ENCODE data around the gene MBD6. TPM values are rescaled to one million over a fixed set of nuclear protein-coding genes. Genes with fewer than 3 reads are reported as not detected.

MBD6 gene
- total and polyA plus RNA-seq, 2 of the 13 experiments (the other 11 are each of a cell fraction or from before 2014, with no cell fraction given), result 4.1 to 5.9 TPM

- WGBS (ENCODE audit: low lambda C conversion rate), result 88% methylated on average over 9 of the region's 10 CpGs
- Histone ChIP-seq H3K79me2 (ENCODE audit: insufficient read depth, low read length) (peaks cover 10% of the 10 kb centered on the region), H4K20me1 (ENCODE audit: insufficient read depth, low read length) (no peaks in the 10 kb centered on the region), H3K27ac (ENCODE audit: extremely low read length, insufficient read depth, low read length) (peak overlapping the region; percentile 99), H2AFZ (ENCODE audit: low read length) (no peak overlapping the region), H3K4me3 (replicated peaks in 1 of 3; ENCODE audit: insufficient read depth in 1 of 3, low read depth in 2 of 3, low read length in 3 of 3) (no peak overlapping the region), H3K27me3 (ENCODE audit: control insufficient read depth in 1 of 2, insufficient read depth in 2 of 2, low read length in 2 of 2) (no peaks in the 10 kb centered on the region), H3K9ac (ENCODE audit: insufficient read depth, low read depth, low read length) (no peak overlapping the region), H3K9me3 (ENCODE audit: low read length) (no peaks in the 10 kb centered on the region), H3K4me2 (ENCODE audit: low read depth, low read length) (no peak overlapping the region), H3K36me3 (replicated peaks in 1 of 2; ENCODE audit: control insufficient read depth in 1 of 2, insufficient read depth in 2 of 2, low read length in 2 of 2) (no peaks in the 10 kb centered on the region; a peak in 1 of 5 replicates), H3K4me1 (ENCODE audit: insufficient read depth, low read length) (peaks cover 59% of the 10 kb centered on the region)
- ChIA-PET CTCF (ENCODE audit: low intra/inter-chr PET ratio, low total read pairs) (no interaction called here), POLR2A (interaction anchor here (1.2 to 4.4 kb wide), 9 partner anchors 14 to 86 kb away, joined by 3 to 40 read pairs (median 16); partner anchors contain the start of genes ARHGEF25, DCTN2, DDIT3 and MBD6)
- FAIRE-seq (no peak), DNase-seq (ENCODE audit: low spot score) (no peak), ATAC-seq (no peak)
- no TSS peak for BruUV-seq (replicated peaks)
- in situ Hi-C loops (cut with HindIII; ENCODE audit: extremely low pct_ligation_motif_present, low pct_unique_long_range_greater_than_20kb) (no loop called here), intact Hi-C loops (cut with micrococcal nuclease; ENCODE audit: unreplicated experiment) (no loop called here)
- TF ChIP-seq ZNF282 (IDR thresholded peaks at IDR 0.05; ENCODE audit: partially characterized antibody), result no peak
- TF ChIP-seq, protein P1, sequence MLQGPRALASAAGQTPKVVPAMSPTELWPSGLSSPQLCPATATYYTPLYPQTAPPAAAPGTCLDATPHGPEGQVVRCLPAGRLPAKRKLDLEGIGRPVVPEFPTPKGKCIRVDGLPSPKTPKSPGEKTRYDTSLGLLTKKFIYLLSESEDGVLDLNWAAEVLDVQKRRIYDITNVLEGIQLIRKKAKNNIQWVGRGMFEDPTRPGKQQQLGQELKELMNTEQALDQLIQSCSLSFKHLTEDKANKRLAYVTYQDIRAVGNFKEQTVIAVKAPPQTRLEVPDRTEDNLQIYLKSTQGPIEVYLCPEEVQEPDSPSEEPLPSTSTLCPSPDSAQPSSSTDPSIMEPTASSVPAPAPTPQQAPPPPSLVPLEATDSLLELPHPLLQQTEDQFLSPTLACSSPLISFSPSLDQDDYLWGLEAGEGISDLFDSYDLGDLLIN (CRISPR knock-in tag; IDR thresholded peaks at IDR 0.05; ENCODE audit: borderline replicate concordance), result no peak
- TF ChIP-seq SP5 (CRISPR knock-in tag; IDR thresholded peaks at IDR 0.05; ENCODE audit: borderline replicate concordance, low read depth), result no peak
- TF ChIP-seq ZNF781 (CRISPR knock-in tag; IDR thresholded peaks at IDR 0.05; ENCODE audit: borderline replicate concordance, not compliant biosample characterization), result no peak
- TF ChIP-seq ZNF713 (CRISPR knock-in tag; IDR thresholded peaks at IDR 0.05), result no peak
- TF ChIP-seq KDM5A (IDR thresholded peaks at IDR 0.05; ENCODE audit: borderline replicate concordance, low read length), result no peak
- TF ChIP-seq U2AF1 (optimal IDR thresholded peaks at IDR 0.05; ENCODE audit: low read depth, low read length), result no peak
- TF ChIP-seq GPBP1L1 (CRISPR knock-in tag; IDR thresholded peaks at IDR 0.05), result no peak
- TF ChIP-seq ZHX2 (IDR thresholded peaks at IDR 0.05; ENCODE audit: low read depth), result no peak
- TF ChIP-seq ZHX2 (CRISPR knock-in tag; IDR thresholded peaks at IDR 0.05; ENCODE audit: borderline replicate concordance), result no peak
- no peak for TF ChIP-seq ZNF496 (CRISPR knock-in tag; IDR thresholded peaks at IDR 0.05; ENCODE audit: insufficient replicate concordance)
- TF ChIP-seq PHF5A (CRISPR knock-in tag; IDR thresholded peaks at IDR 0.05; ENCODE audit: low read depth, unreplicated experiment), result no peak
- no peak for TF ChIP-seq NFE2 (CRISPR knock-in tag; IDR thresholded peaks at IDR 0.05)
- TF ChIP-seq MIER3 (CRISPR knock-in tag; IDR thresholded peaks at IDR 0.05; ENCODE audit: borderline replicate concordance), result no peak
- TF ChIP-seq ZSCAN31 (CRISPR knock-in tag; IDR thresholded peaks at IDR 0.05; ENCODE audit: low read depth), result no peak
- no peak for TF ChIP-seq ZNF740 (CRISPR knock-in tag; IDR thresholded peaks at IDR 0.05)
- no peak for TF ChIP-seq NCOA5 (CRISPR knock-in tag; IDR thresholded peaks at IDR 0.05)
- no peak for TF ChIP-seq ZNF263 (CRISPR knock-in tag; IDR thresholded peaks at IDR 0.05)
Measured at GRCh38 chr12:57574795-57575194, 52.2 kb downstream of the MBD6 start.

All from HepG2 (cell line).